Uterus (tissue), 4 donors: Measurements from ENCODE around the gene TRIO. TPM values are rescaled to one million over a fixed set of nuclear protein-coding genes. Genes with fewer than 3 reads are reported as not detected.

Source experiments
- DNase-seq, 2 donors: peaks; one replicate each; pipeline ENCODE4 v3.0.0-alpha.2; 2019 to 2020
- H3K27ac ChIP-seq, 2 donors: fragments of 200-600 bp; sonication (generic); 1 replicate in 1 of 2; 2 replicates in 1 of 2; pipeline ENCODE4 v1.5.1; 2016 to 2018
- H3K27me3 ChIP-seq, 2 donors: fragments of 200-600 bp; sonication (generic); one replicate each; pipeline ENCODE4 v1.5.1; 2018 to 2019; ENCODE audit warnings: control low read depth in 1 of 2
- H3K36me3 ChIP-seq, 2 donors: fragments of 200-600 bp; sonication (generic); one replicate each; pipeline ENCODE4 v1.5.1; 2019; ENCODE audit warnings: control low read depth in 1 of 2
- H3K4me1 ChIP-seq, 2 donors: fragments of 200-600 bp; sonication (generic); one replicate each; pipeline ENCODE4 v1.5.1; 2018 to 2019; ENCODE audit warnings: control low read depth in 1 of 2
- H3K4me3 ChIP-seq, 2 donors: fragments of 200-600 bp; sonication (generic); 1 replicate in 1 of 2; 2 replicates in 1 of 2; pipeline ENCODE4 v1.5.1; 2018 to 2019; ENCODE audit warnings: mild to moderate bottlenecking in 1 of 2
- H3K9me3 ChIP-seq, 2 donors: fragments of 200-600 bp; sonication (generic); one replicate each; pipeline ENCODE4 v1.5.1; 2019; ENCODE audit warnings: control low read depth in 1 of 2
- POLR2A ChIP-seq, 2 donors: fragments of 450-650 bp; IDR thresholded peaks; one replicate each; pipeline ENCODE4 v1.6.1; 2016; ENCODE audit warnings: antibody characterized with exemption in 2 of 2, mild to moderate bottlenecking in 1 of 2, moderate library complexity in 1 of 2
- intact Hi-C: fragments of 100-400 bp; cut with DNase I; formaldehyde crosslinking; loops from one replicate; pipeline ENCODE4 v1.15.1; 2023; ENCODE audit warnings: low total_unique reads
- total RNA-seq, 4 donors: library from RNA; depleted of rRNA in 3 of 4; stranded (reverse); fragments of >200 nt in 3 of 4; gene quantifications; one replicate each; pipeline versions ENCODE4 v1.1.0 to v1.2.4, GENCODE V29; 2014 to 2023
- TF ChIP-seq, protein P1 (sequence below), 4 experiments: fragments of 200-600 bp in 2 of 4; fragments of 450-650 bp in 2 of 4; sonication (generic) in 2 of 4; IDR thresholded peaks; one replicate each; pipeline ENCODE4 v1.5.1; 2016 to 2019; ENCODE audit warnings: antibody characterized with exemption in 4 of 4, mild to moderate bottlenecking in 2 of 4, moderate library complexity in 1 of 4
- donor health status: DM: yes; HTN: yes; CAD: no.

The TRIO gene
- total RNA-seq, 4 donors from 2014 or later = 93.5 to 234 (median 207) TPM

DNA sequence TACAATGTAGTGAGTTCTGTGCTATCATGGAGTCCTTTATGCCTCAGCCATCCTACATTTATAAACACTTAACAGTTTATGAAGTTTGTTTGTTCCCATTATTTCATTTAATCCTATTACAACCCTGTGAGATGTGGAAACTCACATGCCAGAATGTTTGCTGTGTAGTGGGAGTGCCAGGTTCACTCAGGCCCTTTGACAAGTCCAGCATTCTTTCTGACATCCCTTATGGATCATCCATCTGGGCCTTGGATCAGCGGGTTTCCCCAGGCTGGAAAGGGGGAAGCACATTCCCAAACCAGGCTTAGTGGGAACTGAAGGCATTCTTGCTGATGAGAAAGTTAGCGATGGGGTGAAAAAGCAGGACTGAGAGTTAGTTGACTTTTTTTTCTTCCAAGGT, 310.3 kb downstream of the TRIO start:
- no peak for DNase-seq
- no peak overlapping the region for H3K4me3 ChIP-seq
- H3K4me1 ChIP-seq = peaks cover 7 to 18% of the 10 kb centered on the region in 2 donors
- peak overlapping the region; percentile 72 to 79 for H3K27ac ChIP-seq
- TF ChIP-seq, protein P1, sequence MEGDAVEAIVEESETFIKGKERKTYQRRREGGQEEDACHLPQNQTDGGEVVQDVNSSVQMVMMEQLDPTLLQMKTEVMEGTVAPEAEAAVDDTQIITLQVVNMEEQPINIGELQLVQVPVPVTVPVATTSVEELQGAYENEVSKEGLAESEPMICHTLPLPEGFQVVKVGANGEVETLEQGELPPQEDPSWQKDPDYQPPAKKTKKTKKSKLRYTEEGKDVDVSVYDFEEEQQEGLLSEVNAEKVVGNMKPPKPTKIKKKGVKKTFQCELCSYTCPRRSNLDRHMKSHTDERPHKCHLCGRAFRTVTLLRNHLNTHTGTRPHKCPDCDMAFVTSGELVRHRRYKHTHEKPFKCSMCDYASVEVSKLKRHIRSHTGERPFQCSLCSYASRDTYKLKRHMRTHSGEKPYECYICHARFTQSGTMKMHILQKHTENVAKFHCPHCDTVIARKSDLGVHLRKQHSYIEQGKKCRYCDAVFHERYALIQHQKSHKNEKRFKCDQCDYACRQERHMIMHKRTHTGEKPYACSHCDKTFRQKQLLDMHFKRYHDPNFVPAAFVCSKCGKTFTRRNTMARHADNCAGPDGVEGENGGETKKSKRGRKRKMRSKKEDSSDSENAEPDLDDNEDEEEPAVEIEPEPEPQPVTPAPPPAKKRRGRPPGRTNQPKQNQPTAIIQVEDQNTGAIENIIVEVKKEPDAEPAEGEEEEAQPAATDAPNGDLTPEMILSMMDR (IDR thresholded peaks at IDR 0.05) = no peak
- no peak for TF ChIP-seq POLR2A (IDR thresholded peaks at IDR 0.05)
- H3K27me3 ChIP-seq = no peaks in the 10 kb centered on the region
- intact Hi-C loops = no loop called here
- H3K36me3 ChIP-seq = no peaks in the 10 kb centered on the region
- H3K9me3 ChIP-seq = no peaks in the 10 kb centered on the region

DNA sequence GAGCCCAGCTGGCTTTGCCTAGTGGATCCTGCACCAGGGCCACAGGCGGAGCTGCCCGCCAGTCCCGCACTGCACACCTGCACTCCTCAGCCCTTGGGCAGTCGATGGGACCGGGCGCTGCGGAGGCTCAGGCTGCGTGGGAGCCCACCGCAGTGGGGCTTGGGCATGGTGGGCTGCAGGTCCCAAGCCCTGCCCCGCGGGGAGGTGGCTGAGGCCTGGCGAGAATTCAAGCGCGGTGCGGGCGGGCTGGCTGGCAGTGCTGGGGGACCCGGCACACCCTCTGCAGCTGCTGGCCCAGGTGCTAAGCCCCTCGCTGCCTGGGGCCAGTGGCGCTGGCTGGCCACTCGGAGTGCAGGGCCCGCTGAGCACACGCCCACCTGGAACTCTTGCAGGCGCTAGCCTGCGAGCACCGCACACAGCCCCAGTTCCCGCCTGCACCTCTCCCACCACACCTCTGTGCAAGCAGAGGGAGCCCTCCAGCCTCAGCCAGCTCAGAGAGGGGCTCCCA, 312.7 kb downstream of the TRIO start:
- intact Hi-C loops = no loop called here
- Histone ChIP-seq H3K27me3 (no peaks in the 10 kb centered on the region), H3K4me3 (no peak overlapping the region), H3K9me3 (no peaks in the 10 kb centered on the region), H3K4me1 (peaks cover 0 to 4% of the 10 kb centered on the region in 2 donors), H3K36me3 (no peaks in the 10 kb centered on the region), H3K27ac (no peak overlapping the region)
- no peak for DNase-seq
- TF ChIP-seq POLR2A (IDR thresholded peaks at IDR 0.05) = no peak
- TF ChIP-seq, protein P1 (IDR thresholded peaks at IDR 0.05) = no peak

DNA sequence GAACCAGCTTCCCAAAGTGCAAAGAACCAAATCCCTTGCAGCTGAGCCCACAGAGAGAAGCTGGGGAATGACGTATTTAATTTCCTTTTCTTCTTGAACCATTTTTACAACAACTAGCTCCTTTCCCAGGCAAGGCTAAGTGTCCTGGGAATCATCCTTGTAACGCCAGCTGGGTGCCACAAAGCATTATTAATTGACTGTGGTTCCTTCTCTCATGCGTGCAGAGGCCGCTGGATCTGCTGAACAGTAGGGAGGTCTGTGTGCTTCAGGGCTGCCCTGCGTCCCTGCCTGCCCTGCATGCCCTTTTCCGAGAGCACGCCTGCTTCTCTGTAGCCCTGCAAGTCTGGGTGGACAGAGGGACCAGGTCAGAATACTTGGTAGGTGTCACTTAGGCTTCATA, 314.3 kb downstream of the TRIO start:
- no peak overlapping the region for H3K4me3 ChIP-seq
- H3K27ac ChIP-seq = no peak overlapping the region
- no peaks in the 10 kb centered on the region for H3K9me3 ChIP-seq
- DNase-seq = no peak
- TF ChIP-seq POLR2A (IDR thresholded peaks at IDR 0.05) = no peak
- TF ChIP-seq, protein P1 (IDR thresholded peaks at IDR 0.05) = no peak
- no peaks in the 10 kb centered on the region for H3K36me3 ChIP-seq
- intact Hi-C loops = no loop called here
- H3K27me3 ChIP-seq = no peaks in the 10 kb centered on the region
- peaks cover 0 to 4% of the 10 kb centered on the region in 2 donors for H3K4me1 ChIP-seq

DNA sequence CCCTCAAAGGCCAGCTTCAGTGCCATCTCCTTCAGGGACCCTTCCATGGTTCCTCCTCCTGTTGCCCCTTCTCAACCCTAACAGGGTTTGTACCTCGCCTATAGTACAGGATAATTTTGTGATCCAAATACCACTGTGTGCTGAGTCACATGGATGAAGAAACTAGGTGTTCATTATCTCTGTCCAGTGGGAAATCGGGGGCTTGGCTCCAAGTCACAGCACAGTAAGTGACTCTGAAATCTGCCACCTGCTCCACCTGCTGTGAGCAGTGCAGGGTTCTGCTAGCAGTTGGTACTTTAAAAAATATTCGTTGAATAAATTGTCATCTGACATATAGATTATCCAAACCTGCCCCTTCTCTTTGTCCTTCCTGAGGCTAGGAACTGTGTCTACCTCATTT, 315.3 kb downstream of the TRIO start:
- no peaks in the 10 kb centered on the region for H3K36me3 ChIP-seq
- no peak for DNase-seq
- H3K4me3 ChIP-seq = no peak overlapping the region
- no peaks in the 10 kb centered on the region for H3K27me3 ChIP-seq
- intact Hi-C loops = no loop called here
- TF ChIP-seq POLR2A (IDR thresholded peaks at IDR 0.05) = no peak
- TF ChIP-seq, protein P1 (IDR thresholded peaks at IDR 0.05) = no peak
- peaks cover 0 to 3% of the 10 kb centered on the region in 2 donors for H3K4me1 ChIP-seq
- no peak overlapping the region for H3K27ac ChIP-seq
- H3K9me3 ChIP-seq = no peaks in the 10 kb centered on the region

DNA sequence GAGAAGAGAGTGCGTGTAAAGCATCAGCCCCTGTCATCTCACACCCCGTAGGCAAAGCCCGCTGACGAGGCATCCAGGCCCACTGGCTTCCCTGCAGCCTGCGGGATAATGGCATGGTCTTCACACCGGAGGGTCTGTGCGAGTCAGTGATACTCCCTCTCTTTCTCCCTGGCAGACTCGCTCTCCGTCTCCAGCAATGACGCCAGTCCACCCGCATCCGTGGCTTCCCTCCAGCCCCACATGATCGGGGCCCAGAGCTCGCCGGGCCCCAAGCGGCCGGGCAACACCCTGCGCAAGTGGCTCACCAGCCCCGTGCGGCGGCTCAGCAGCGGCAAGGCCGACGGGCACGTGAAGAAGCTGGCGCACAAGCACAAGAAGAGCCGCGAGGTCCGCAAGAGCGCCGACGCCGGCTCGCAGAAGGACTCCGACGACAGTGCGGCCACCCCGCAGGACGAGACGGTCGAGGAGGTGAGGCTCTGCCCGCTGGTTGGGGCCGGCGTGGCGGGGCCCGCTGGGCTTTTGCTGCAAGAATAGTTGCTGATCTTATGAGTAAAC, 317.8 kb downstream of the TRIO start:
- H3K4me3 ChIP-seq = no peak overlapping the region
- no peaks in the 10 kb centered on the region for H3K36me3 ChIP-seq
- H3K27me3 ChIP-seq = no peaks in the 10 kb centered on the region
- no peak for TF ChIP-seq POLR2A (IDR thresholded peaks at IDR 0.05)
- TF ChIP-seq, protein P1 (IDR thresholded peaks at IDR 0.05) = no peak
- no peaks in the 10 kb centered on the region for H3K9me3 ChIP-seq
- intact Hi-C loops = no loop called here
- no peak for DNase-seq
- no peak overlapping the region for H3K27ac ChIP-seq
- H3K4me1 ChIP-seq = no peaks in the 10 kb centered on the region
